Panc1 (cell line): ENCODE measurements around the gene JAML. TPM values are rescaled to one million over a fixed set of nuclear protein-coding genes. Genes with fewer than 3 reads are reported as not detected.

Experiments used
- ATAC-seq: fragments of 200-7000 bp; cut with Tn5 transposase; 2 replicates; pipeline ENCODE4 v1.9.1; 2020; ENCODE audit warnings: mild to moderate bottlenecking, moderate library complexity
- BruUV-seq: library from RNA; stranded (reverse); fragments of 400-500 nt; replicated peaks from 2 replicates; lab custom pipeline; 2021; lab: Mats Ljungman, UMichigan
- CTCF ChIA-PET: fragments of 300-600 bp; sonication (Branson Sonifier 250); formaldehyde crosslinking; loops from one replicate; lab custom pipeline; 2022; ENCODE audit warnings: antibody characterized with exemption; lab: Charles Lee
- POLR2A ChIA-PET: fragments of 300-600 bp; sonication (Branson Sonifier 250); formaldehyde crosslinking; loops from one replicate; lab custom pipeline; 2022; ENCODE audit warnings: antibody characterized with exemption; lab: Charles Lee
- DNase-seq: peaks from one replicate; pipeline ENCODE4 v3.0.0-alpha.2; 2010; ENCODE audit warnings: low read depth, low spot score
- H3K27ac ChIP-seq: 2 replicates; pipeline ENCODE4 v1.5.1; 2011; ENCODE audit warnings: mild to moderate bottlenecking, low read length, inconsistent platforms
- H3K27me3 ChIP-seq: fragments of 200-500 bp; sonication (Bioruptor generic); 2 replicates; pipeline ENCODE4 v1.6.0; 2014; ENCODE audit warnings: low read length, inconsistent platforms; ENCODE audit not compliant: control insufficient read depth, insufficient read depth
- H3K36me3 ChIP-seq: fragments of 200-500 bp; sonication (Bioruptor generic); 2 replicates; pipeline ENCODE4 v1.5.1; 2014; ENCODE audit warnings: inconsistent platforms, mild to moderate bottlenecking, low read length, moderate library complexity; ENCODE audit not compliant: control insufficient read depth, insufficient read depth
- H3K4me1 ChIP-seq: 2 replicates; pipeline ENCODE4 v1.5.1; 2011; ENCODE audit warnings: inconsistent platforms, mild to moderate bottlenecking, low read length, moderate library complexity; ENCODE audit not compliant: control insufficient read depth, insufficient read depth
- H3K4me3 ChIP-seq, 2 experiments: 2 replicates each; pipeline ENCODE4 v1.5.1; 2011 to 2012; ENCODE audit warnings: low read depth in 2 of 2, low read length in 2 of 2, mild to moderate bottlenecking in 2 of 2, inconsistent platforms in 1 of 2, moderate library complexity in 1 of 2
- H3K9me3 ChIP-seq: fragments of 200-500 bp; sonication (Bioruptor generic); 2 replicates; pipeline ENCODE4 v1.5.1; 2014; ENCODE audit warnings: low read depth, mild to moderate bottlenecking, inconsistent platforms, low read length, moderate library complexity; ENCODE audit not compliant: control insufficient read depth, insufficient read depth
- POLR2AphosphoS5 ChIP-seq: IDR thresholded peaks from 2 replicates; pipeline ENCODE4 v1.6.1; 2012; ENCODE audit warnings: mild to moderate bottlenecking, low read depth, low read length, moderate library complexity
- REST ChIP-seq, 2 experiments: IDR thresholded peaks; 2 replicates each; pipeline ENCODE4 v1.6.1; 2011 to 2012; ENCODE audit warnings: low read depth in 2 of 2, control low read depth in 1 of 2, low read length in 1 of 2, mild to moderate bottlenecking in 1 of 2, moderate library complexity in 1 of 2; ENCODE audit not compliant: insufficient read depth in 1 of 2
- SIN3A ChIP-seq: IDR thresholded peaks from 2 replicates; pipeline ENCODE4 v1.6.1; 2012; ENCODE audit warnings: low read depth, mild to moderate bottlenecking, low read length, moderate library complexity, borderline replicate concordance; ENCODE audit not compliant: insufficient read depth
- TCF7L2 ChIP-seq: IDR thresholded peaks from 2 replicates; pipeline ENCODE4 v1.6.1; 2011; ENCODE audit warnings: mild to moderate bottlenecking, low read depth, low read length, inconsistent platforms
- in situ Hi-C: cut with HindIII; loops from 2 replicates; pipeline ENCODE4 v1.10.0; 2016; ENCODE audit warnings: low sequenced_read_pairs, low pct_unique_long_range_greater_than_20kb
- intact Hi-C: fragments of 100-400 bp; cut with micrococcal nuclease; formaldehyde crosslinking; loops from one replicate; pipeline ENCODE4 v1.10.0; 2022; ENCODE audit not compliant: unreplicated experiment
- total RNA-seq: library from RNA; stranded (reverse); gene quantifications from one replicate; pipeline ENCODE4 v1.2.1, GENCODE V29; 2021; ENCODE audit not compliant: unreplicated experiment
- TF ChIP-seq, protein P1 (sequence below): fragments of 450-650 bp; IDR thresholded peaks from 2 replicates; pipeline ENCODE4 v1.5.1; 2017; ENCODE audit warnings: mild to moderate bottlenecking

Gene JAML
- total RNA-seq, 1 experiment from 2014 or later: 0.39 TPM

- CTCF ChIA-PET: interaction anchor here (0.6 to 1.3 kb wide), 3 partner anchors 13 to 376 kb away, joined by 3 to 12 read pairs (median 5); partner anchors contain the start of gene SCN2B
- ATAC-seq: no peak
- in situ Hi-C loops: no loop called here
- POLR2A ChIA-PET: no interaction called here
- intact Hi-C loops: no loop called here
- Histone ChIP-seq H3K9me3 (no peaks in the 10 kb centered on the region), H3K4me1 (no peaks in the 10 kb centered on the region), H3K27ac (no peak overlapping the region), H3K27me3 (peaks cover 17% of the 10 kb centered on the region), H3K4me3 (no peak overlapping the region), H3K36me3 (no peaks in the 10 kb centered on the region)
- BruUV-seq: no TSS peak
- DNase-seq: no peak
- no peak for TF ChIP-seq POLR2AphosphoS5
- TF ChIP-seq TCF7L2: no peak
- TF ChIP-seq, protein P1, sequence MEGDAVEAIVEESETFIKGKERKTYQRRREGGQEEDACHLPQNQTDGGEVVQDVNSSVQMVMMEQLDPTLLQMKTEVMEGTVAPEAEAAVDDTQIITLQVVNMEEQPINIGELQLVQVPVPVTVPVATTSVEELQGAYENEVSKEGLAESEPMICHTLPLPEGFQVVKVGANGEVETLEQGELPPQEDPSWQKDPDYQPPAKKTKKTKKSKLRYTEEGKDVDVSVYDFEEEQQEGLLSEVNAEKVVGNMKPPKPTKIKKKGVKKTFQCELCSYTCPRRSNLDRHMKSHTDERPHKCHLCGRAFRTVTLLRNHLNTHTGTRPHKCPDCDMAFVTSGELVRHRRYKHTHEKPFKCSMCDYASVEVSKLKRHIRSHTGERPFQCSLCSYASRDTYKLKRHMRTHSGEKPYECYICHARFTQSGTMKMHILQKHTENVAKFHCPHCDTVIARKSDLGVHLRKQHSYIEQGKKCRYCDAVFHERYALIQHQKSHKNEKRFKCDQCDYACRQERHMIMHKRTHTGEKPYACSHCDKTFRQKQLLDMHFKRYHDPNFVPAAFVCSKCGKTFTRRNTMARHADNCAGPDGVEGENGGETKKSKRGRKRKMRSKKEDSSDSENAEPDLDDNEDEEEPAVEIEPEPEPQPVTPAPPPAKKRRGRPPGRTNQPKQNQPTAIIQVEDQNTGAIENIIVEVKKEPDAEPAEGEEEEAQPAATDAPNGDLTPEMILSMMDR: no peak
- TF ChIP-seq SIN3A: no peak
- TF ChIP-seq REST (IDR thresholded peaks at IDR 0.05; ENCODE audit: insufficient read depth in 1 of 2, low read depth in 2 of 2, low read length in 1 of 2): no peak
Observed at GRCh38 chr11:118163494-118163893, 61.3 kb downstream of the JAML start.

- Histone ChIP-seq H3K9me3 (no peaks in the 10 kb centered on the region), H3K36me3 (no peaks in the 10 kb centered on the region), H3K4me1 (no peaks in the 10 kb centered on the region), H3K4me3 (no peak overlapping the region), H3K27ac (no peak overlapping the region), H3K27me3 (peaks cover 19% of the 10 kb centered on the region)
- ATAC-seq: no peak
- TF ChIP-seq REST (IDR thresholded peaks at IDR 0.05; ENCODE audit: insufficient read depth in 1 of 2, low read depth in 2 of 2, low read length in 1 of 2): no peak
- TF ChIP-seq SIN3A: no peak
- no peak for TF ChIP-seq TCF7L2
- TF ChIP-seq POLR2AphosphoS5: no peak
- TF ChIP-seq, protein P1: no peak
- intact Hi-C loops (no loop called here), in situ Hi-C loops (no loop called here)
- POLR2A ChIA-PET: no interaction called here
- no peak for DNase-seq
- CTCF ChIA-PET: interaction anchor here (1.3 kb wide), 1 partner anchor 14 kb away, joined by 12 read pairs; the partner anchor contains the start of gene SCN2B
- no TSS peak for BruUV-seq
Observed at GRCh38 chr11:118162846-118163245, 62.0 kb downstream of the JAML start.
